ENCODE measurements around the gene TLL1.

Gene TLL1

DNA sequence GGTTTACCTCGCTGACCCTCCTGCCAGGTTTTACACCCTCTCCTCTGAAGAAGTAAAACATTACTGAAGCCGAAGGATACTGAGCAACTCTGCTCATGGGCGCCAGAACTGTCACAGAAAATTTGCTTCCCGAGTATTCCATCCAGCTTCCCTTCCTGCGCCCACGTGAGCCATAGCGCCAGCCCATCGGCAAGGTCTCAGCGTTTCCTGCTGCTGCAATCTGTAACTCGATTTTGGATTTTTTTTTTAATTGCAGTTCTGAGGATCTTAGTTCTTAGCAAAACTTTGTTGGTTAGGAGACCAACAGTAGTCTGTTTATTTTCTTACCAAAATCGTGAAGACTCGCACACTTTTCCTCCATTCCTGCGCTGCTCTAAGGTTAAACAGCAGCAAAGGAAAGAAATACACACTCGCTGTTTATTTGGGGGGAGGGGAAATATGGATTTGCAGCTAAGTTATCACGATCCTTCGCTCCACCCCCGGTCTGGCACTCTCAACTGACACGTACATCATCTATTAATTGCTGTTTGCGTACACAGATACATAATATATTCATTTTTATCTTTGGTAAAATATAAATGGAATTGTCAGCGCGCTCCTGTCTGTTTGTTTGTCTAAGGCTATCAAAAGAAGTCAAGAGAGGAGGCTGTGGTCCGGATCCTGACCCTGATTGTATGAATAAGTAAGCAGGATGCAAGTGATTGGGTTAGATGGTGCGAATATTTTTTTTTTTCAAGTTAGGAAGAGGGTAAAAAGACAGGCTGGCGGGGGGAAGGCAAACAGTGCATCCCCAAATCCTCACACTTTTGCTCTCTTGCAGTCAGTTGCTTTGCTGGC is at the start of gene TLL1:
Gene TLL1, plus strand, starts transcription at position 777 of the 837 bp plus-strand sequence. CDS start 668 bp downstream, outside the sequence.
- DNase-seq, result no peak

DNA sequence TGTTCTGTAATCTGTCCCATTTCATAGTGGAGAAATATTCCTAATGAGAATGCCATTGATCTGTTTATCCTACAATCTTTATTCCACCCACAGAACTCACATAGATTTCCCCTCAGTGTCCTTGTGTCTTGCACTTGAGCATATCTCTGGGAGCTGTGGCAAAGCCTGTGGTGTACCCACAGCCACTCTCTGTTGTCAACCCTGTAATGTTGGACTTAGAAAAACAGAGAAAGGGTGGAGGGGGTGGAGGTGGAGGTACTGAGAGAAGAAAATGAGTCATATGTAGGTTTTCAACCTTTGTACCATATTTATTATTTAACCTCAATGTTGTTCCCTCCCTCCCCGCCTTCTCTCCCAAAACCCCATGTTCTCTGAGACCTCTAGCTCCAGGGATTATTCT is 46.9 kb upstream of the TLL1 start:
- DNase-seq, result no peak

DNA sequence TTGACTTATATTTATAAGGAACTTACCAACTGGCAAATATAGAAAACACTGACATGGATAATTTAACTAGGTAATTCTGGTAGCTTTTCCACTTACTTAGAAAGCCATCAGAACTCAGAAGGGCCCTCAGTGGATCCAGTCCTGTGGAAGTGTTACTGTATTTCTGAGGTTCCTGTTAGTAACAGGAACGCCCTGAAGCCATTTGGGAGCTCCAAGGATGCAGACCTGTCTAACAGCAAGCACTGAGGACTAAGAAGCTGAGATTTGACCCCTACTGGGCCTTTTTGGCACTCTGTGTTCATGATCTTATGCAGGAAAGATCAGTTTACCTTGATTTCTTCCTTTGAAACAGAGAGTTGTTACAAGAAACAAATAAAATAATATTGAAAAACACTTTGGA is 46.0 kb upstream of the TLL1 start:
- DNase-seq, result no peak

DNA sequence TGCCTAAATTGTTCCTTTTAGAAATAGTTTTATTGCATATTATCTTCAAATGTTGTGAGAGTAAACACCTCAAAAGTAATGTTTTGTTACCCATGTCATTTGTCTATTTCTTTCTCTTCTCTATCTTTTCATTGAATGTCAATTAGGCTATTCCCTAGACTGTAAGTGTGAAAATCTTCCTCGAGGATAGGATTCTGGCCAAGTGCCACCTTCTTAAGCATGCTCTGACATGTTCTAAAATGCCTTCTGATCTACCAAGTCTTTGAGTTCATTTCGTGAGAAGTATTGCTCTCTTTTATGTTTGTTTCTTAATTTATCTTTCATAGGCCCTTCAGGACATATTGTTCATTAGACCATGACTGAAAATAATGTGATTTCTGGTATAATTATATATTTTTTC is 44.1 kb upstream of the TLL1 start:
- DNase-seq, result no peak

DNA sequence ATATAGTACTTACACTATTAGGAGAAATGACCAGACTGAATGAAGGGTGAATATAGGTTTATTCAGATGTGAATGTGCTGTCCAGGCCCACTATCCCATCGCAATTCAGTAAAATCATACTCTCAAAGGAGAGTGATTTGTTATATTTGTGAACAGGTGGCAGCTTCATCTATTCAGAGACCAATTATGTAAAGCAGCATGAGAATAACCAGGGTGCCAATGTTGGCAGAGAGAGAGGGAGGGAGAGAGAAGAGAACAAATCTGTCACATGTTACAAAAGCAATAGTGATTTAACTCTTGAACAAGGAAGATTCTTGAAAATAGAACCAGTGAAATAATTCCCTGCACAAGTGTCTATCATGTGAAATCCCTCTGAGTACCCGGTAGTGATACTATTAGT is 38.9 kb upstream of the TLL1 start:
- DNase-seq, result no peak

DNA sequence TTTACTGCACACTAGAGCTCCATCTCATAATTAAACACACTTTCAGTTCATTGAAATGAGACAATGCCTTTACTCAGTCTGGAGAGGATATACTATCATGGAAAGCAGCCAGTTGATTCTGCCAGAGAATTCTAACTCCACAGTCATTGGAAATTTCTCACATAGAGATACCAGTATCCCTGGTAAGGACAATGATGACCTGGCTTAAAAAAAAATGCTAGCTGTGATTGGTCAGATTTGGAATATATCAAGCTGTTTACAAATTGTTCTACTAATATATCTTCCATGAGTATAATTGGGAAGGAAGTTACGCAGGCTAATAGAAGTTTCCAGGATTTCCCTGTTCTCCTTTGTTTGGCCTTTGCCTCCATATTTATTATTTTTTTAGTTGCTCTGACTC is 34.5 kb upstream of the TLL1 start:
- no peak for DNase-seq

DNA sequence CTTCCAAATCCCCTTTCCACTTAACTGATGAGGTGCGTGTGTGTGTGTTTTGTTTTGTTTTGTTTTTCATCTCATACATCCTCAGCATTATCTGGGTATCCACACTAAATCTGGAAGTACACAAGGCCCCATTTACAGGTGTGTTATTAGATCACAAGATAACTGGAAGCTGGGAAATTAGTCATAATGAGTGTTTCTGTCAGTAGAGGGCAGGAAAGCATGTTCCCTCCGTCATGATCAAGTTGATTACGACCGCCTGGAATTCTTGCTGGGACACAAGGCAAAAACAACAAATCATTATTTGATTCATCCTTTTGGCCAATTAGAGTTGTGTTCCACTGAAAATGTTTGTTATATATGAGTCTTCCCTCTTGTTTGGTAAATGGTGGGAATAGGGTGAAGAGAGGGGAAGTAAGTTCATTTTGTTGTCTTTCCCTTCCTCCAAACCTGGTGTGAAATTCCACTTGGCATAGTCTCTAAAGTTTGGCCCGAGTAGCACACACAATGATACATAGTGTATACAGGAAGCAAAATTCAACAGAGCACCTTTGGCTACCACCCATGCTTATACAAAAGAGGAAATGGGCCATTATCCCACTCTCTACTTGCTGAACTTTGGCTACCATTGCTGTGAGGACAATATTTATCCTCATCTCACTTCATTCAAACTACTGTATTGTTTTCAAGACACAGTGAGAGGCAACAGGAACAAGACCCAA is 33.3 kb upstream of the TLL1 start:
- no peak for DNase-seq

DNA sequence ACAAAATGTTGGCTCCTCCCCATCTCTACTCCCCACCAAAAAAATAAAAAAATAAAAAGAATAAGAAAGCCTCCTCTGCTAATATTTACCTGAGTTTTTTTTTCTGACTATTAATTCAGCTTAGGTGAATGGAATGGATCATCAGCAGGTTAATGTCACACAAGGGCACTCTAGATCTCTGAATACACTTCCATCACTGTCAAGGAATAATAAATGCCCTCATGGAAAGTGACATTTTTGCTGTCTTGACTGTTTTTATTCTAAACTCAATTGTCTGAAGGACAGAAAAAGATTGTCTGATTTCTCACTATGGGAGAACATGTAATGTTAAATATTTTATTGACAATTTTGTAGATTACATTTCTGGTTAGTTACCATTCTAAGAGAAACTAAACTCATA is 30.4 kb upstream of the TLL1 start:
- DNase-seq, result no peak

DNA sequence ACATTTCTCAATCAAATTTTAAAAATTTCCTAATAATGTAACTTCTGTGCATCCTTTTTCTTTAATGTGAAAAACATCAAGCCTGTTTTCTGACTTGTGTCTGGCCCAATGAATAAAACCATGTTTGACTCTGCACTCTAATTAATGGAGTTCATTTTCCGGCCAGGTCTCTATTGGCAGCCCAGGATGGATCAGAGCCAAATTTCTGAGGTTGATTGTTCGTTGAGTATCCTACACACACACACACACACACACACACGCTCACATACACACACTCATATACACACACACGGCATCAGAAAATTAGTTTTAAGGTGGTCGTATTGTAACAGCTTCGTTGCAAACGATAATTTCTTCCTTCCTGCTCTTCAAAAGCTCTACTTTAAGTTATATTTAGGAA is 28.9 kb upstream of the TLL1 start:
- no peak for DNase-seq

DNA sequence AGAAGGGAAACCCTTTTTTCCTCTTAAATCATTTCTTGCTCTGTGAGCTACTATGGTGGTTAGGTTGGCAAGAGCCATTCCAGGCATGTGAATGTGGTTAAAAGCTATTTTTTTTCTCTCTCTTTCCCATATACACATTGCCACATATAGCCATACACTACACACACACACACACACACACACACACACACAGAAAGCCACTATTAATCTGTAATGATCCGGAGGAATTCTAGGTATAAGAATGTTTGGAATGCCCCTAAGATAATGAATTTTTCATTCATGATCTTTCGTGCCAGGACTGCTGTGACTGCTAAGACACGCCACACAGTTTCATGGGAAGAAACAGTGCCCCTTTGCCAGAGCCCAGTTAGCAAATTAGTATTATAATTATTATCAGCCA is 21.8 kb upstream of the TLL1 start:
- DNase-seq, result no peak

DNA sequence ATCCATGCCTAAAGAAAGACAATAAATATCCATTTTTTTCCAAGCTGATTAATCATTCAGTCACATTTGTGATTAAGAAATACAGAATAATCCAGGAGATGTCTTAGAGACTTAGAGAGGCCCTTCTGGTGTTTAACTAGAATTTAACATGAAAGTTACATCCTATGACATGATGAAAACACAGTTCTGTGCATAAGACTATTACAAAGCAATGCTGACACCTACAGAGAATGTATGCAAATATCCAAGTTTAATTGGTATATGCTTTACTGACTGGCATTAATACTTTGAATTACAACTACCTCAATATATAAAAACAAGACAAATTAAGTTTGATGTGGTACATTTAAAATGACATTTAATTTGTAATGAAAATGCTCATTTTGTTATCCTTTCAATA is 17.8 kb upstream of the TLL1 start:
- DNase-seq, result no peak

DNA sequence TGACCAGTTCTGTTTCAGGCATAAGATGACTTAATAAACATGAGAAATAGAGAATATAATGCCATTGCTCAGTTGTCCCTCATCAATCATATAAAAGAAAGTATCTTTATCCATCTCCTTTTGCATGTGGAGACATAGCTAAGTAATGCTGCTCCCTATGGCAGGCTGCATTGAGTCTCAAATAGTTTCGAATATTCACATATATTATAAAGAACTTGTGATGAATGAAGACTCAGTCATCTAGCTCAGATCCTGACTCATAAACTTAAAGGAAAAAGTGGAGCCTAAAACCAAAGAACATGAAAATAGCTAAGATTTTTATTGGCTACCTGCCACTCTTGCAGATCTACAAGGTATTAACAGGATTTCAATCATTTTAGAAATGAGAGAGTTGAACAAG is 11.7 kb upstream of the TLL1 start:
- DNase-seq, result no peak

DNA sequence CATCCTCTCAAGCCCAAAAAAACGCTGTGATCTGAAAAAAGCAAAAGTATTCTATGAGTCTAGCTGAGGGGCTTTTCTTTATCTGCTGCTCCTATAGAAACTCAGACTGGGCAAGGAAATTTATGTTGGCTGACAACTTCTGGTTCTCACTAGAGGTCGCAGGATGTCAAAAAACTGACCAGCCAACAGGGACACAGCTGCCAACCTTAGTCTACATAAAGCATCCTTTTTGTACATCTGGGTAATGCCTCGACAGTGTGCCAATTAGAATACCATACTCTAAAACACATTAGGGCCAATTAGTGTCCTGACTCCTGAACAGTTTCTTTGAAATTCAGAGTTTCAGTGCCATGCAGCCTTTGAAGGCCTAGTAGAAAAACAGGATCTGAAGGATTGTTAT is 8.8 kb upstream of the TLL1 start:
- DNase-seq, result no peak

DNA sequence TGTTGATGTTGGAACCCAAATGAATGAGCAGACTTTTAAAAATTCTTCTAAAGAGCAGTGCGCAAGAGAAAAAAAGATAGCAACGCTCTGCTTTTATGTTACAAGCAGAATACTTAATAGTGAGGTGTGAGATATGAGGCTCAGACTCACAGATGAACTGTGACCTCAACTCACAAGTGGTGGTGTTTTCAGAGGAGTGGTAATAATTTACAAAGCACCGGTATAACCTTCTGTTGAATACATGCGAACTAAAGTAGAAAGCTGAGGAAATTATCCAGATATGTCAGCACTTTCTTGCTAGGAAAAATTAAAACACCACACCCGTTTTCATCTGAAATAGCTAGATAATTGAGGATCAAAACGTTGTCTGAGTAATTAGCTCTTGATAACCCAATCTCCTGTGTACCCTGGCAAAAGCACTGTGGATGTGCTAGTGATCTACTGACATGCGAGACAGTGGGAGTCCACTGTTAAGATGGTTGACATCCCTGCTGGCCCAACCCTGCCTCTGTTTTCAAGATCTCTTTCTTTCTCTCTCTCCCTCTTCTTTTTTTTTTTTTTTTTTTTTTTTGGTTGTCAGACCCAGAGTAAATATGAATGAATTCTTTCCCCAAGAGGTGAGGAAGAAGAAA is 6.9 kb upstream of the TLL1 start:
- no peak for DNase-seq

DNA sequence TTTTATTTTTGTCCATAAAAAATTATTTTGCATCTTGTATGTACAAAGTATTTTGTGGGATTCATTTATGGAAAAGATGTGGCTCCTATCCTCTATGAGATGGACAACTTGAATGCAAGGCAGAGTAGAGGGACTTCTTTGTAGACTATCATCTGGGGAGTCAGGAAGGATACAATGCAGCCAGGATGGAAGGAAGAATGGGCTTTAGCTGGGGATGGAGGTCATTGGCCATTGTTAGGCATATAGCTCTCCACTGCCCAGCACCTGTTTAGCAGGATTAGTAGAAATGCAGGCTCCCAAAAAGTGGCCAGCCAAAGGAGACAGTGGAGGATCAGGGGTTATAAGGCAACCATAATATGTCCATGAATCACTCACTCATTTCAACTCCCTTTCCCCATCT is 5.1 kb upstream of the TLL1 start:
- DNase-seq, result no peak

DNA sequence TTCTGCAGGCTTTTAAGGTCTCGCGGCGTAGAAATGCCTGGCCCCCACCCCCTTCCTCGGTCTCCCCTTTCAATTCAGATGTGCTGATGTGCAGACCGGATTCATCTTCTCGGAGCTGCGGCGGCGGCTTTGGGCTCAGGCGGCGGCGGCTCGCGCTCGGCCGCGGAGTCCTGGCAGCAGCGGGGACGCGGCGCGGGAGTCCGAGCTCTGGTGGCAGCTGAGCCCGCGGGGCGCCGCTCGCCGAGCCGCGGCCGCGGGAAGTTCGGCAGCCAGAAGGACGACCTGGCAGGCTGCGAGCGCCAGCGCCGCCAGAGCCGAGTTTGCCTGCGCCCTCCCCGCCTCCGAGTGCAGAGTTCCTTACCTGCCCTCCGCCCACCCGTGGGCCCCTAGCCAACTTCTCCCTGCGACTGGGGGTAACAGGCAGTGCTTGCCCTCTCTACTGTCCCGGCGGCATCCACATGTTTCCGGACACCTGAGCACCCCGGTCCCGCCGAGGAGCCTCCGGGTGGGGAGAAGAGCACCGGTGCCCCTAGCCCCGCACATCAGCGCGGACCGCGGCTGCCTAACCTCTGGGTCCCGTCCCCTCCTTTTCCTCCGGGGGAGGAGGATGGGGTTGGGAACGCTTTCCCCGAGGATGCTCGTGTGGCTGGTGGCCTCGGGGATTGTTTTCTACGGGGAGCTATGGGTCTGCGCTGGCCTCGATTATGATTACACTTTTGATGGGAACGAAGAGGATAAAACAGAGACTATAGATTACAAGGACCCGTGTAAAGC is 448 bp downstream of the TLL1 start:
- no peak for DNase-seq

DNA sequence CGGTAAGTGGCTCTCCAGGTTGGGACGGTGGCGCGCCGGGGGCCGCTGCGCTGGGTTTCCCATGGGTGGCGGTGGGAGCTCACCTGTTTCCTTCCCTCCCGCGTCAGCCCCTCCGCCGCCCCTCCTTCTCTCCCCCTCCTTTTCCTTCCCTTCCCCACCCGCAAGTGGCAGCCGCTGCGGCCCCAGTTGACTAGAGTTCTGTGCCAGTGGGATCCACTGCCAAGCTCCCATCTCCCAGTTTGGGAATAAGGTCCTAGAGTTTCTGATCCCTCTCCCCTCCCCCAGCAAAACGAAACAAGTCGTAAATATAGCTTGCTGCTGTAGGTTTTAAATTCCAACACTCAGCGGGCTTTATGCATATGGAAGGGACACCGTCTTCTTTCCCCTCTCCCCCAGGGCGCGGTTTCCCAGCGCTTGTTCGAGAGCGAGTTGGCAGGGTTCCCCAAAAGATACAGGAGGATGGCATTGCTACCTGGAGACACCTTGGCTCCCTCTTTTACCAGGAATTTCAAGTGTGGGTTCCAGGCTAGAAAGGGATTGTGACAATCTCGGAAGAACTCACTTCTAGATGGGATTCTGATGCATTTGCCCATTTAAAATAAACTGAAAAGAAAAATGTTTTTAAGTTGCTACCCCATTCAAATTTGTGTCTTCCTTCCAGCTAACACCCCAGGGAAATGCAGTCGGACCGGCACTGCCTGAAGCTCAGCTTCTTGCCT is 1.2 kb downstream of the TLL1 start:
- DNase-seq, result no peak

DNA sequence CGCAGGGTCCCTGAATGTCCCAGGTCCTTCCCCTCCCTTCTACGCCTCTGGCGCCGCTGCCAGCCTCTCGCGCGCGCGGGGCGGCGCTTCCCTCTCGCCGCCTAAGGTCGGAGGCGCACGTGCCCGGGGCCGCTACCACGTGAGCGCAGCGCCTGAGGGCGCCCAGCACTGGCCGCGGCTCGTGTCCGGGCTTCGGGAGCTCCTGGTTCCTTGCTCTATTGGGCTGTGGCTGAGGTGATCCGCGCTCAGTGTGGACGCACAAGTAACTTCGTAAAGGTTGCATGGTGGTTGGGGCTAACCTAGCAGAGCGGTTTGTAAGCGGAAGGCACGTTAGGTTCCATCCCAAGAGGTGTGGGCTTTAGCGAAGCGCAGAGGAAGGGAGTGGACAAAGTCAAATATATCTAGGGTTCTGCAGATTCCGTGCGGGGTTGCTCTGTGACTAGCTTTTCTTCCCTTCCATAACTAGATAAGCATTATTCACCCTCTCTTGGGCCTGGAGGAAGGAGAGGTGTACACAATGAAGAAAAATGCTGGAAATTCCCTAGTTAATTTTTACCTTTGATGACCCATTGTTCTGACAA is 1.8 kb downstream of the TLL1 start:
- no peak for DNase-seq

DNA sequence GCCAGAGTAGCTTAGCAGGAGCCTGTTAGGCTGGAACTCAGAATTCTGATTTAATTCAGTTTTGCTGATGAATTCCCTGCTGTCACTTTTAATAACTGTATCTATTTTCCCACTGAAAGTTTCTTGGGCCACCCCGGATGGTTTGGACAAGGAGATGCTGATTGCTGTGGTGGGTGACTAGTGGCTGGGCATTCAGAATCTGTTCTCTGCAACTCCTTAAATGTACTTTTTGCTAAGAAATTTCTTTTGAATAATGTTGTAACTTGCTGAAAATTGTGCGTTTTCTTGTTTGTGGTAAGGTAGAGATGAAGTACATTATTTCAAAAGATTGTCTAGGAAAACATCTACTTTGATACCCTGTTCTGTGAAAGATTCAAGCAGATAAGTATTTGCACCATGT is 2.4 kb downstream of the TLL1 start:
- DNase-seq, result no peak

DNA sequence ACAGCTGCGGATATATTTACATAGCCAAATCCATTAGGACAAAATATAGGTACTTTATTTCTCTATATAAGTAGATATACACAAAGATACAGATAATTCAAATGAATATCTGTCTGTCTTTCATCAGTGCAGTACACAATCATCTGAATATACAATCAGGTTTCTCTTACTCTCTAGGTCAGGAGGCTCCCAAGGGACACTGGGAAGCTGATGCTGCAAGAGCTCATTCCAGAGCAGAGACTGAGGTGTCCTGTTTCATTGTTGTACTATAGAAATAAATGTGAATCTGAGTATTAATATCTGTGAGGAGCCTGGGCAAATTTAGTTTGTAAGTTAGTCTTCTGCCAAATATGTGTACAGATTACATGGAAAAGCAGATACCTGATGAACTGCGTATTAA is 4.2 kb downstream of the TLL1 start:
- no peak for DNase-seq

DNA sequence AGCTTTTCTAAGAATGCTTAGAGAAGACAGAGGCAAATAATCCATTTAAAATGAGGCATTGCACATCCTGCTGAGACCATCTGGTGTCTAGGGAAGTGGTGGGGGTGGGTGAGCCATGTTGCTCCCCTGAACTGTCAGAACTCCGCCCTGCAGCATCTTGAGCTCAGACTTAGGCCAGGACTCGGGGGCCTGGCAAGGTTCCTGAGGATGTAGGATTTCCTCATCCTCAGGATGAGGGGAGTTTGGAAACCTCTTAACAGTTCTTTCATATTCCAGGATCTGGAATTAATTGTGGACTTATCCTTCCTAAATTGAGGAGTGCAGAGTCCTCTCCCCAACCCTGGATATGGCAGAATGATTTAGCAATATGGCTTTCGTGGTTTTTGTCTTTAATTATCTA is 6.6 kb downstream of the TLL1 start:
- DNase-seq, result no peak

DNA sequence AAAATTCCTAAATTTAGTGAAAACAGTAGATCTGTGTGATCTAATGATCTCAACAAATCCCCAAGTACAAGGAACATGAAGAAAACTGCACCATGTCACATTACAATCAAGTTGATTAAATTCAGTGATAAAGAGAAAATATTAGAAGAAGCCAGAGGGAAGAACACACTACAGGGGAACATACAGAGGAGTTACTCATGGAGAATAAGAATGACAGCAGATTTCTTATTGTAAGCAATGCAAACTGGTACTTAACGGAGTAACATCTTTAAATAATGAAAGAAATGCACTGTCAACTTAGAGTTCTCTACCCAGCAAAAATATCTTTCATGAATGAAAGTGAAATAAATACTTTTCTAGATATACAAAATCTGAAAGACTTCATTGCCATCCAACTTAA is 21.1 kb downstream of the TLL1 start:
- DNase-seq, result no peak
